HG03097 (cell line): ENCODE data around the gene KRTAP5-3.
"Not testable (repeated sequence)": the region's sequence is repeated elsewhere in the genome, so short reads cannot be mapped to it uniquely, and the experiment has no call there.

Experiments used
- ATAC-seq: cut with Tn5 transposase; IDR thresholded peaks from one replicate; pipeline ENCODE4 v1.9.1; 2021; ENCODE audit not compliant: unreplicated experiment, low FRiP score

Gene KRTAP5-3

DNA sequence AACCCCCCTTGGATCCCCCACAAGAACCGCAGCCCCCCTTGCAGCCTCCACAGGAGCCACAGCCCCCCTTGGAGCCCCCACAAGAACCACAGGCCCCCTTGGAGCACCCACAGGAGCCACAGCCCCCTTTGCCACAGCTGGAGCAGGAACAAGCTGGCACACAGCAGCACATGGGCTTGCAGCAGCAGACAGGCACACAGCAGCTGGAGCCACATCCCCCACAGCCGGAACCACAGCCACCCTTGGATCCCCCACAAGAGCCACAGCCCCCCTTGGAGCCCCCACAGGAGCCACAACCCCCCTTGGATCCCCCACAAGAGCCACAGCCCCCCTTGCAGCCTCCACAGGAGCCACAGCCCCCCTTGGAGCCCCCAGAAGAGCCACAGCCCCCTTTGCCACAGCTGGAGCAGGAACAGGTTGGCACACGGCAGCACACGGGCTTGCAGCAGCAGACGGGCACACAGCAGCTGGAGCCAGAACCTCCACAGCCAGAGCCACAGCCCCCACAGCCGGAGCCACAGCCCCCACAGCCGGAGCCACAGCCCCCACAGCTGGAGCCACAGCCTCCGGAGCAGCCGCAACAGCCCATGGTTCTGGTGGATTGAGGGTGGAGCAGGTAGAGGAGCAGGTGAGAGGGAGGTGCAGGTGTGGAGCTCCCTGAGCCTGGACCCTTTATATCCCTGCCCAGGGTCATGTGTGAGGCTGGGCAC, 23.4 kb downstream of the KRTAP5-3 start, which contains the start of gene KRTAP5-1:
TSS of gene KRTAP5-1 (minus strand) at position 623 of the 710 bp plus-strand sequence. CDS start at position 589, 34 bp downstream.
- ATAC-seq = not testable (repeated sequence)

DNA sequence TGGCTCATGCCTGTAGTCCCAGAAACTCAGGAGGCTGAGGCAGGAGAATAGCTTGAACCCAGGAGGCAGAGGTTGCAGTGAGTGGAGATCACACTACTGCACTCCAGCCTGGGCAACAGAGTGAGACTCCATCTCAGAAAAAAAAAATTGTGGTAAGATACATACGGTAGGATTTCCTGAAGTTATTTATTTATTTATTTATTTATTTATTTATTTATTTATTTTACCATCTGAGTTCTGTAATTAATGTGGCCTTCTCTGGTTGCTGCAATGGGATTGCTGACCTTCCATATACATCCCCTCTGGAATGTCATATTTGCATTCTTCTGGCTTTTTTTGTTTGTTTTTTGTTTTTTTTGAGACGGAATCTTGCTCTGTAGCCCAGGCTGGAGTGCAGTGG, 25.4 kb downstream of the KRTAP5-3 start:
- ATAC-seq = not testable (repeated sequence)

- ATAC-seq = no peak
Observed at GRCh38 chr11:1581976-1582375, 26.3 kb downstream of the KRTAP5-3 start.

GRCh38 chr11:1576825-1577224, 31.4 kb downstream of the KRTAP5-3 start:
- ATAC-seq = no peak

DNA sequence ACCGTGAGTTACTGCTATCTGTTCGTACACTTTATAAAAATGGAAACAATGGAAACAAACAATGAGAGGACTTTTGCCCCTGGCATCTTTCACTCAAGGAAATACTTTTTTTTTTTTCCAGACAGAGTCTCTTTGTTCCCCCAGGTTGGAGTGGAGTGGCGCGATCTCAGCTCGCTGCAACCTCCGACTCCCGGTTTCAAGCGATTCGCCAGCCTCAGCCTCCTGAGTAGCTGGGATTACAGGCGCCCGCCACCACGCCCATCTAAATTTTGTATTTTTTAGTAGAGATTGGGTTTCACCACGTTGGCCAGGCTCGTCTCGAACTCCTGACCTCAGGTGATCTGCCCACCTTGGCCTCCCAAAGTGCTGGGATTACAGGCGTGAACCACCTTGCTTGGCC, 32.5 kb downstream of the KRTAP5-3 start:
- not testable (repeated sequence) for ATAC-seq

- ATAC-seq = no peak
Observed at GRCh38 chr11:1574933-1575242, 33.4 kb downstream of the KRTAP5-3 start.

DNA sequence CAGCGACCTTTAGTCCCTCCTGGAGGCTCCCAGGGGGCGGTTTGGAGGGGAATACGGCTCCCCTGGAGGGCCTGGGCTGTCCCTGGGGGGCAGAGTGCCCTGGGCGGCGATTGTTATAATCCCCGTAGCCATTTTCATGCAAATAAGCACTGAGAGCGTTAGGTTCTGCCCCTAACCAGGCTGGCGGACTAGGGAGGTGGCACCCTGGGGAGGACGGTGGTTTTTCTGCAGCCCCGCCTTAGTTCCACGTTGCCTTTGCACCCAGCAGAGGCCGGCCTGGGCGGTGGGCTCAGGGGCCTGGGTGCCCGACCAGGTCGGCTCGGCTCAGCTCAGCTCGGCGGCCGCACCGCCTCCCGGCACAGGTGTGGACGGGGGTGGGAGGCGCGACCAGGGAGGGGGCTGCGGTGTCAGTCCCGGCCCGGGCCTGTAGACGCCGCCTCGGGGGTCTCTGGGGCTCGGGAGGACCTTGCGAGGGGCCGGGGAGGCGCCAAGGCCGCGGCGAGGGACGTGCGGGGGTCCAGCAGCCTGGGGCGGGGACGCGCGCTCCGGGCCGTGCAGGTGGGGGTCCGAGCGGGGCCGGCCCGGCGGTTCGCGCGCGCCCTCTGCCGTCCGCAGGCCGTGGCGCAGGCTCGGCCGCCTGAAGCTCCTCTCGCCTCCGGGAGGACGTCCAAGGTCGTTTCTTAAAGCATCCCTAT, 33.9 kb downstream of the KRTAP5-3 start:
- no peak for ATAC-seq

GRCh38 chr11:1573903-1574237, 34.4 kb downstream of the KRTAP5-3 start:
- ATAC-seq = no peak

DNA sequence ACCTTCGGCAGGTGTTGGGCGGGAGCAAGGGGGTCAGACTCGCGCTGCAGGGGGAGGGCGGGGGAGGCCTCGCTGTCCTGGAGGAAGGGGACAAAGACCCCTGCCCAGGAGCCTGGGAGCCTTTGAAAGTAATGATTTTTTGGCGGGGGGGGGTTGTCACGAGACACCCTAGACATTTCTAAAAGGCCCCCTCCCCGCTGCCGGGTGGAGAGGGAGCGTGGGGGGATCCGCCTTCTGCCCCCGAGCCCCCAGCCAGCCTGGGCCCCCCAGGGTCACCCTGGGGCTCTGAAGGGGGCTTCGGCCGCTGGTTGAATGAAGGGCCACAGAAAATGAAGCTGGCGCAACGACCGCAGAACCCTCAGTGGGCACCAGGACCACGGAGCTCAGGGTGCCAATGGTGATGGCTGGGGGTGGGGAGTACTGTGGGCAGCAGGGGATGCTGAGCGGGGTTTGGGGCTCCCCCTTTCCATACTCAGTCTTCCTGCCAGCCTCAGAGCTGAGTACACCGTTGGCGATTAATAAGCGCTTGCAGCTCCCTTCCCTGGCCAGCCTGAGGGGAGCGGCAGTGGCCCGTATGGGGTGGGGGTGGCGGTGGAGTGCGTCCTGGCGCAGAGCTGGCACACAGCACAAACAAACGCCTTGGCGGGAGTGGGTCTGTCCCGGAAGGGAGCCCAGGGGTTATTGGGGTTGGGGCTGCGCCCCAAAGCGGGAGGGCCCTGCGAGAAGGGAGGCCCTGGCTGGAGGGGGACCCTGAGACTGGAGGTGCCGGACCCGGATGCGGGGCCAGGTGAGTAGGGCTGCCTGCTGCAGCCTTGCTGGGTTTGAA, 35.0 kb downstream of the KRTAP5-3 start:
- no peak for ATAC-seq

- no peak for ATAC-seq
Observed at GRCh38 chr11:1572197-1573076, 35.8 kb downstream of the KRTAP5-3 start, which contains the start of gene DUSP8. Gene DUSP8, minus strand, starts transcription at chr11:1572271. Its CDS starts 6,445 bp downstream, at chr11:1565826.

DNA sequence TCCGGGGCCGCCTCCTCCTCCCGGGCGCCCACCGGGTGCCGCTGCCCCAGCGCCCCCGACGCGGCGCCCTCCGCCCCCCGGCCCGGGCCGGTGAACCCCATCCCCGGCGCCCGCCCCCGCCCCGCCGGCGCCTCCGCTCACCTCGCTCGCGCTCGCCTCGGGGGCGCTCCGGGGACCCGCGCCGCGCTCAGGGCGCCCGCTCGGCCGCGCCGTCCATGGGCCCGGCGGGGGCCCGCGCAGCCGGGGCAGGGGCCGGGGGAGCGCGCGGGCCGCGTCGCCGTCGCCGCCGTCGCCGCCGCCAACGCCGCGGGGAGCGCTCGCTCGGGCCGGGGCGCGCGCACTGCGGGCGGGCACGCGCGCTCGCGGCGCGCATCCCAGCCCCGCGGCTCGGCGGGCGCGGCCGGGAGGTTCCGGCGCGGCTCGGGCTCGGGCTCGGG, 36.5 kb downstream of the KRTAP5-3 start:
- ATAC-seq = no peak

- ATAC-seq = no peak
Observed at GRCh38 chr11:1570896-1571759, 37.1 kb downstream of the KRTAP5-3 start.

- ATAC-seq = no peak
Observed at GRCh38 chr11:1570531-1570895, 37.8 kb downstream of the KRTAP5-3 start.

DNA sequence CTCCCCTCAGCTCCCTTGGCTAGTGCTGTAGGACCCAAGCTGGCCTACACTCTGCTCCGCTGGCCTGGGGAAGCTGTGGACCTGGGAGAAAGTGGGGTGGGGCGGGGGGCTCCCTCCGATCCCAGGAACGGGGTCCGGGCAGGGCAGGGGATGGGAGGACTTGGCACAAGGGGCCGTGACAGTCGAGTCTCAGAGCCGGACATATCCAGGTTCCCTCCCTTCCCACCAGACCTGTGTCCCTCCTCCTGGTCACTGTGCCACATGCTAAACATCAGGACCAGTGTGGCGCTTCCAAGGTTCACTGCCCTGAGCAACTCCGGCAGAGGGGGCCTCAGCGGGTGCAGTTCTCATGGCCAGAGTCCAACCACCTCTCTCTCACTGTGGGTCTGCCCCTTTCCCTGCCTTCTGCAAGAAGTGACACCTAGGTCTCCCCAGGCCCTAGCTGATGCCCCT, 38.2 kb downstream of the KRTAP5-3 start:
- no peak for ATAC-seq

- ATAC-seq = no peak
Observed at GRCh38 chr11:1569251-1569780, 38.9 kb downstream of the KRTAP5-3 start.

DNA sequence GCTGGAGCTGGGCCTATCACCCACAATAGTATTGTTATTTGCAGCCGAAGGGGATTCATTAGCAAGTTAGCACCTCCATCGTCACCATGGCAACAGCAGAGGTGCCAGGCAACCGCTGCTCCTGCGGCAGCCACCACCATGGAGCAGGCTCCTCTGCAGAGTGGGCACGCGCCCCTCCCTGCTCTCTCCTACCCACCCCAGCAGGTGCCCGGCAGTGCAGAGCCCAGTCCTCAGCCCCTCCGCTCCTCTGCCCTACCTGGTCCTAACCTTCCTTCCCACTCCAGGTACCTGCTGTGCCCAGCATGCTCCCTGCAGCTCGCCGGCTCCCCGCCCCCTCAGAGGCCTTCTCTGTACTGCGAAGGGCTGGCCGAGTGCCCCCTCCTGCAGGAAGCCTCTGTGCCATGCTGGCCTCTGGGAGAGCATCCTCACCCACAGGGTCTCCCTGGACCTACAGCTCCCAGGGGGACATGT, 39.8 kb downstream of the KRTAP5-3 start:
- ATAC-seq = no peak

- no peak for ATAC-seq
Observed at GRCh38 chr11:1567721-1568100, 40.6 kb downstream of the KRTAP5-3 start.

DNA sequence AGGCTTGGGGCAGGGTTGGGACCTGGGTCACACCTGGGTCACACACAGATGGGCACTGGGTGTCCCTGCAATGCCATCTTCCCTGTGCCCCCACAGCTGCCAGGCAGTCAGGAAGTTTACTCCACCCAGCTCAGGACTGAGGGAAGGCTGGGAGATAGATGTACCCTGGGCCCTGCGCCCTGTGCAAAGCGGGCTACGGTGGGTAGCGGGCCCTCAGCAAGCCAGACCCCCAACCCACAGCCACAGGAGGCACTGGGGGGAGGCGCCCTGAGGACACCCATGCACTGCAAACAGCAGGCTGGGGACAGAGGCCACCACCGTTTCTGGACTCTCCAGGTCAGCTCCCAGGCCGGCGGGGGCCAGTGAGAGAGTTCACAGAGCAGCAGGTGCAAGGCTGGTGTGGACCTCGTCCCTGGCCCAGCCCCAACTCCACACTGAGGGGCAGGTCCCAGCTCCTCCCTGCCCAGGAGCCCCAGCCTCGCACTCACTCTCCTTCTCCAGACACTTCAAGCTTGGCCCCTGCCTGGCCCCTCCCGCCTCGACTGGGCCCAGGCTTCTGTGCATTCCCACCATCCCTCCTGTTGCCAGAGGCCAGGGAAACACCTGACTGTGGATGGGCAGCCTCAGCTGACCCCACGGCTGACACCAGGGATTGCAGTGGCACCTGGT, 41.1 kb downstream of the KRTAP5-3 start:
- no peak for ATAC-seq
